ENCODE data around the gene SLC13A1. TPM values are rescaled to one million over a fixed set of nuclear protein-coding genes. Genes with fewer than 3 reads are reported as not detected.

Gene SLC13A1
- total RNA-seq (2022) = not detected in 2 replicates
- percentile 1 among the genes with signal in this experiment for Bru-seq, nascent RNA
- BruChase-seq, experiment 1, labeled RNA remaining after a 6-hour chase = percentile 1 among the genes with signal in this experiment
- not detected for BruChase-seq, experiment 2, labeled RNA remaining after a 2-hour chase
- long read RNA-seq = 0 reads

DNA sequence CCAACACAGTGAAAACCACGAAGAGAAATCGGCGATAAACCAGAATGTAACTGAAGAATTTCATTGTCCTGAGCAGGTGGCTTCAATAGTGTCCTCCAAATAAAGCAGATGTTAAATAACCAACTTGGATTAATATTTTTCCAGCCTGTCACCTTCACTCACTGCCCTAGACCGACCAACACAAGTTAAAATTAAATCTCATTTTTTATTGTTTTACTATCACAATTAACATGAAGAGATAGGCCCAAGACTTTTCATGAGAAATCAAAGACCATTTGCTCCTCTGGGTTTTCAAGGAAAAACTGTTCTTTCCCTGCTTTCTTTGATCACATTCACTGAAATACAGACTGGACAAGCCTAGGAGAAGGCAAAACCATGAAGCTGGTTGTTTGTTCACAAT is at the start of gene SLC13A1:
Gene SLC13A1 (minus strand): TSS at position 87 of the 400 bp plus-strand sequence. CDS start 23 bp downstream, at position 64.
- no peaks in the 10 kb centered on the region for H3K36me3 Mint-ChIP-seq (ENCODE audit: insufficient read depth, unreplicated experiment)
- BruUV-seq (replicated peaks) = no TSS peak
- peaks cover 2% of the 10 kb centered on the region for H3K27me3 Mint-ChIP-seq (ENCODE audit: insufficient read depth, unreplicated experiment)
- no peak within 1 kb of the TSS for H3K4me3 Mint-ChIP-seq (ENCODE audit: unreplicated experiment)
- intact Hi-C loops (cut with micrococcal nuclease) = no loop called here
- TF ChIP-seq, protein P1, sequence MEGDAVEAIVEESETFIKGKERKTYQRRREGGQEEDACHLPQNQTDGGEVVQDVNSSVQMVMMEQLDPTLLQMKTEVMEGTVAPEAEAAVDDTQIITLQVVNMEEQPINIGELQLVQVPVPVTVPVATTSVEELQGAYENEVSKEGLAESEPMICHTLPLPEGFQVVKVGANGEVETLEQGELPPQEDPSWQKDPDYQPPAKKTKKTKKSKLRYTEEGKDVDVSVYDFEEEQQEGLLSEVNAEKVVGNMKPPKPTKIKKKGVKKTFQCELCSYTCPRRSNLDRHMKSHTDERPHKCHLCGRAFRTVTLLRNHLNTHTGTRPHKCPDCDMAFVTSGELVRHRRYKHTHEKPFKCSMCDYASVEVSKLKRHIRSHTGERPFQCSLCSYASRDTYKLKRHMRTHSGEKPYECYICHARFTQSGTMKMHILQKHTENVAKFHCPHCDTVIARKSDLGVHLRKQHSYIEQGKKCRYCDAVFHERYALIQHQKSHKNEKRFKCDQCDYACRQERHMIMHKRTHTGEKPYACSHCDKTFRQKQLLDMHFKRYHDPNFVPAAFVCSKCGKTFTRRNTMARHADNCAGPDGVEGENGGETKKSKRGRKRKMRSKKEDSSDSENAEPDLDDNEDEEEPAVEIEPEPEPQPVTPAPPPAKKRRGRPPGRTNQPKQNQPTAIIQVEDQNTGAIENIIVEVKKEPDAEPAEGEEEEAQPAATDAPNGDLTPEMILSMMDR (IDR thresholded peaks at IDR 0.05; ENCODE audit: unreplicated experiment) = no peak
- H3K4me1 Mint-ChIP-seq (ENCODE audit: insufficient read depth, unreplicated experiment) = peaks cover 6% of the 10 kb centered on the region
- ChIA-PET CTCF (no interaction called here), POLR2A (no interaction called here)
- H3K9me3 Mint-ChIP-seq (ENCODE audit: unreplicated experiment) = no peaks in the 10 kb centered on the region
- H3K27ac Mint-ChIP-seq (ENCODE audit: low read depth, unreplicated experiment) = no peak within 1 kb of the TSS
- no peak for DNase-seq (ENCODE audit: unreplicated experiment)

DNA sequence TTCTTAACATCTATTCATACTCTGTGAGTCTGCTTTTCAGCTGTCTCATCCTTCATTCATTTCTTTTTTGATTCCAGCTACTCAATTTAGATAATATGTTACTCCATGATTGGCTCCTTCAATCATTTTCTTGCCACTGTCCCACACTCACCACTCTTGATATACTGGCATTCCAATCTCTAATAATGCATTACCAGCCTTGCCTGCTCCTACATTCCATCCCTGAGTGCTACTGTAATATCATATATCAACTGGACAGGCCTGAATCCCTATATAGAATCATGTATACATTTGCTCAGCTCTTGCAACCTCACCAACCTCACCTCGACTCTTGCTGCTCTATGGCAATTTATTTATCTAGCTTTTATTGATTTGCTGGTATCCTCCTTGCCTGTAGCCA is 45.0 kb upstream of the SLC13A1 start:
- H3K36me3 Mint-ChIP-seq (ENCODE audit: insufficient read depth, unreplicated experiment) = no peaks in the 10 kb centered on the region
- no peak for DNase-seq (ENCODE audit: unreplicated experiment)
- H3K27me3 Mint-ChIP-seq (ENCODE audit: insufficient read depth, unreplicated experiment) = no peaks in the 10 kb centered on the region
- intact Hi-C loops (cut with micrococcal nuclease) = no loop called here
- TF ChIP-seq, protein P1 (IDR thresholded peaks at IDR 0.05; ENCODE audit: unreplicated experiment) = no peak
- ChIA-PET CTCF (no interaction called here), POLR2A (no interaction called here)
- no peaks in the 10 kb centered on the region for H3K4me1 Mint-ChIP-seq (ENCODE audit: insufficient read depth, unreplicated experiment)
- H3K9me3 Mint-ChIP-seq (ENCODE audit: unreplicated experiment) = no peaks in the 10 kb centered on the region
- H3K4me3 Mint-ChIP-seq (ENCODE audit: unreplicated experiment) = no peak overlapping the region
- no peak overlapping the region for H3K27ac Mint-ChIP-seq (ENCODE audit: low read depth, unreplicated experiment)
- no TSS peak for BruUV-seq (replicated peaks)

DNA sequence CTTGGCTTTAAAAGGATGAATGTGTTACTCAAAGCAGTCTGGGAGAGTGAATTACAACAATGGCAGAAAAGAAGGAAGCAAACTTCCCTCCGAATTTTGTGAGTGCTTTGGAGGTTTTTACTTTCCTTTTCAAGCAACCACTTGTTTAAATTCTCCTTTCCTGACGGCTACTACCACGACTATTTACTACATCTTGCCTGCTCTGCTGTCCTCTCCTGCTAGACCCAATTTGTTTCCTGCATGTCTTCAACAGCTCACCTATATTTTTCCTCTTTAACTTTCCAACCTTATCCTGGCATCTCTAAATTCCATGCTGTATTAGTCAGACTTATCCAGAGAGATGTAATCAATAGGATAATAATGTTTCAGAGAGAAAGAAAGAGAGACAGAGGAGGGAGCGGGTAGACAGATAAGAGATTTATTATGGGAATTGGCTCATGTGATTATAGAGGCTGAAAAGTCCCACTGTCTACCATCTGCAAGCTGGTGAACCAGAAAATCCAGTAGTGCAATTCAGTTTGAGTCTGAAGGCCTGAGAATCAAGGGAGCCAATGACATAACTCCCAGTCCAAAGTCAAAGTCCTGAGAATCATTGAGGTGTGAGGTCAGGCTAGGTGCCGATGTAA is 42.8 kb upstream of the SLC13A1 start:
- intact Hi-C loops (cut with micrococcal nuclease) = no loop called here
- no TSS peak for BruUV-seq (replicated peaks)
- Mint-ChIP-seq H3K9me3 (ENCODE audit: unreplicated experiment) (no peaks in the 10 kb centered on the region), H3K27me3 (ENCODE audit: insufficient read depth, unreplicated experiment) (no peaks in the 10 kb centered on the region), H3K4me1 (ENCODE audit: insufficient read depth, unreplicated experiment) (no peaks in the 10 kb centered on the region), H3K36me3 (ENCODE audit: insufficient read depth, unreplicated experiment) (no peaks in the 10 kb centered on the region), H3K4me3 (ENCODE audit: unreplicated experiment) (no peak overlapping the region), H3K27ac (ENCODE audit: low read depth, unreplicated experiment) (no peak overlapping the region)
- POLR2A ChIA-PET = no interaction called here
- TF ChIP-seq, protein P1 (IDR thresholded peaks at IDR 0.05; ENCODE audit: unreplicated experiment) = no peak
- CTCF ChIA-PET = no interaction called here
- no peak for DNase-seq (ENCODE audit: unreplicated experiment)

- intact Hi-C loops (cut with micrococcal nuclease) = no loop called here
- BruUV-seq (replicated peaks) = no TSS peak
- Mint-ChIP-seq H3K27ac (ENCODE audit: low read depth, unreplicated experiment) (no peak overlapping the region), H3K4me1 (ENCODE audit: insufficient read depth, unreplicated experiment) (no peaks in the 10 kb centered on the region), H3K36me3 (ENCODE audit: insufficient read depth, unreplicated experiment) (no peaks in the 10 kb centered on the region), H3K4me3 (ENCODE audit: unreplicated experiment) (no peak overlapping the region), H3K27me3 (ENCODE audit: insufficient read depth, unreplicated experiment) (no peaks in the 10 kb centered on the region), H3K9me3 (ENCODE audit: unreplicated experiment) (no peaks in the 10 kb centered on the region)
- CTCF ChIA-PET = no interaction called here
- POLR2A ChIA-PET = no interaction called here
- TF ChIP-seq, protein P1 (IDR thresholded peaks at IDR 0.05; ENCODE audit: unreplicated experiment) = no peak
- DNase-seq (ENCODE audit: unreplicated experiment) = no peak
Measured at GRCh38 chr7:123241809-123242208, 42.0 kb upstream of the SLC13A1 start.

Data from MCF 10A (cell line).